ENCODE data around the gene SLC24A3.

Gene SLC24A3

DNA sequence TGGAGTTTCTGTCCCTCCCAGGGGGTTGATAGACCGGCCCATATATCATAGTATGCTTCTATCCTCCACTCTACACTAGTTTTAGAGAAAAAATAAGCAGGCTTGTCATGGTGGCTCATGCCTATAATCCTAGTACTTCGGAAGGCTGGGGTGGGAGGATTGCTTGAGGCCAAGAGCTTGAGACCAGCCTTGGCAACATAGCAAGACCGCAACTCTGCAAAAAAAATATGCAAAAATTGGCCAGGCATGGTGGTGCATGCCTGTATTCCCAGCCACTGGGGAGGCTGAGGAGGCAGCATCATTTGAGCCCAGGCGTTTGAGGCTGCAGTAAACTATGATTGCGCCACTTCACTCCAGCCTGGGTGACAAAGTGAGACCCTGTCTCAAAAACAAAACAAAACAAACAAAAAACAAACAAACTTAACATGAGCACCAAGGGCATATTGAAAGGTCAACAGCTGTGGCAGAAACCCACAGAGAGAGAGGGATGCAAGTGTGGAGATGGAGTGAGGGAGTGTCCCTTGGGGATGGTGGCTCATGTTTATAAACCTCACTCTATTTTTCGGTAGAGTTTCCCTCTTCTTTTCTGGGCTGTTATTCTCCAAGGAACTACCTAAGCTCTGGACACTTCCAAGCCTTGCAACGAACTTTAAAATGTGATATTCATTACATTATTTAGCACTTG, 24.1 kb downstream of the SLC24A3 start:
- DNase-seq (ENCODE audit: low read depth in 2 of 2, low spot score in 1 of 2) = no peak

DNA sequence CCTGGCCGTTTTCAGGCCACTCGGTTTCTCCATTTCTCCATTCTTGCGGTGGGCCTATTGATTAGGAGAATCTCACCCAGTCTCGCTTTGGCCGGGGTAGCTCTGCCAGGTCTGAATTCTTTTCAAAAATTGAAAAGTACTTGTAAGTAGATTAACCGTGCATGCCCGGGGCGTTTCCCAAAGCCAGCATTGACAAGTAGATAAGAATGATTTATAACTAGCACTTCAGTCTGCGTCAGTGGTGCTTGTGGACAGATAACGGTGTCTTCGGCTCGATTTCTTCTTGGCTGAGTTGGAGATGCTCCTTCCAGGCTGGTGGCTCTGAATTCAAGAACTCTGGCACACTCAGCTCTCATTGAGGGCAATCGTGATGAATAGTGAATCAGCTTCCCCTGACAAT, 29.0 kb downstream of the SLC24A3 start:
- no peak for DNase-seq (ENCODE audit: low read depth in 2 of 2, low spot score in 1 of 2)

- no peak for DNase-seq (ENCODE audit: low read depth in 2 of 2, low spot score in 1 of 2)
Measured at GRCh38 chr20:19244291-19244690, 31.8 kb downstream of the SLC24A3 start.

- no peak for DNase-seq (ENCODE audit: low read depth in 2 of 2, low spot score in 1 of 2)
Measured at GRCh38 chr20:19249106-19249879, 36.9 kb downstream of the SLC24A3 start.

GRCh38 chr20:19250346-19250745, 37.9 kb downstream of the SLC24A3 start:
- no peak for DNase-seq (ENCODE audit: low read depth in 2 of 2, low spot score in 1 of 2)

GRCh38 chr20:19251506-19251905, 39.1 kb downstream of the SLC24A3 start:
- DNase-seq (ENCODE audit: low read depth in 2 of 2, low spot score in 1 of 2) = no peak

- no peak for DNase-seq (ENCODE audit: low read depth in 2 of 2, low spot score in 1 of 2)
Measured at GRCh38 chr20:19251958-19252357, 39.5 kb downstream of the SLC24A3 start.

DNA sequence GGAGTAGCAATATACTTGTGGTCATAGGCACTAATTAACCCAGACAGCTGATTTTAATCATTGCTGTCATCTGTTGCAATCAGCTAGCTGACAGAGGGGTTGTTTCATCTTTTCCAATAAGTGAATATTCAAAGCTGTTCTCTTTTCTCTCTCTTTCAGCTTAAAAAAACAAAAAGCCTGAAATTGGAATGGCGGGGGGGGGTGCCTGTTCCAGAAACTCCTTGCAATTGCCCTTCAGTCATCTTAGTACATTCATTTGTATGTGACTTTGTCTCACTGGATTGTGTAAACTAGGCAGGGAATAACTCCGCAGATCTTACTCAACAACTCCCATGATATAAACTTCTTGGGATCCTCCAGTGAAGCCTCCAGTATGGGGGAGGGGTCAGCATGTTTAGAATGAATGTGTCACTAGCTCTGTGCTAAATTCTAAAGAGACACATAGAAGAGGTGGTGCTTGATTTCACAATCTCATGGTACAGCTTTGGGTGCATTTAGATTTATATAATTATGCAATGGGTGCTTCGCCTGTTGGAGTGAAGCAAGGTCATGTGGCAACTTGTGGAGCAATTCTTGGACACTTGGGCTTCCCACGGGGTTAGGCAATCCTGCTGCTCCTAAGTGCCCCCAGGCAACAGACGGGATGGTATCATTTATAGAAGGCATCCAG, 40.1 kb downstream of the SLC24A3 start:
- no peak for DNase-seq (ENCODE audit: low read depth in 2 of 2, low spot score in 1 of 2)

DNA sequence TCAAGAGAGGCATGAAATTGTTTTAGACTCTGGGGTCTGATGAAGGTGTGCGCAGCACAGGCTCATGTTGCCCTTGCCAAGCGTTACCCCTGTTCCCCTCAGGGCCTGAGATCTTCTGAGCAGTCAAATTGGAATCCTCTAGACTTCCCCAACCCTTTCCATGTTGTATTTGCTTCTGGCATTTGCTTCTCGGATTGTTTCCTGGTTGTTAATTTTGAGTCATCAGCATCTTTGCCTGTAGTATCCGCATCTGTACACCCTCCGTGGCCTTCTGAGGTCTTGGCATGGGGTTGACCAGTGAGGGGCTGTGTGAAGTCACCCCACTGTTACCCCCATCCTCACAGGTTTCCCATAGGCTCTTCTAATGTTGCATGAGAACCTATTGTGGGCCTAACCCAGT, 40.9 kb downstream of the SLC24A3 start:
- no peak for DNase-seq (ENCODE audit: low read depth in 2 of 2, low spot score in 1 of 2)

- DNase-seq (ENCODE audit: low read depth in 2 of 2, low spot score in 1 of 2) = no peak
Measured at GRCh38 chr20:19253916-19254820, 41.7 kb downstream of the SLC24A3 start.

DNA sequence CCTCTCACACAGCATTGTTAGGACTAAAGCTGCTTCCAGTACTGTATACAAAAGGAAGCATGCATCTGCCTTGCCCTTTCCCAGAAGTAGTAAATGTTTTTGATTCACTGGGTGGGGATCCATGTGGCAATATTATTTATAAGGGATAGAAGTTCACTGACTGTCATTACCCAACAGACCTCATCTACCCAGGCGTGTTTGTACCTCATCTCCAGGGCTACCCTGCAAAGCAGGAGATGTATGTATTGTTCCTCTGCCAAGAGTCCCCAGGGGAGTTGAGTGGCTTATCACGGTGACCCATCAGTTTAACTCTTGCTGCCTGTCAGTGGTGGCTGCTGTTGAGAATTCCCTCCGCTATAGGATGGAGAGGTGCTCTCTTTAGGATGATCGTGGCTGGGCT, 42.5 kb downstream of the SLC24A3 start:
- no peak for DNase-seq (ENCODE audit: low read depth in 2 of 2, low spot score in 1 of 2)

- DNase-seq (ENCODE audit: low read depth in 2 of 2, low spot score in 1 of 2) = no peak
Measured at GRCh38 chr20:19256085-19256484, 43.6 kb downstream of the SLC24A3 start.

- DNase-seq (ENCODE audit: low read depth in 2 of 2, low spot score in 1 of 2) = no peak
Measured at GRCh38 chr20:19256906-19257595, 44.6 kb downstream of the SLC24A3 start.

DNA sequence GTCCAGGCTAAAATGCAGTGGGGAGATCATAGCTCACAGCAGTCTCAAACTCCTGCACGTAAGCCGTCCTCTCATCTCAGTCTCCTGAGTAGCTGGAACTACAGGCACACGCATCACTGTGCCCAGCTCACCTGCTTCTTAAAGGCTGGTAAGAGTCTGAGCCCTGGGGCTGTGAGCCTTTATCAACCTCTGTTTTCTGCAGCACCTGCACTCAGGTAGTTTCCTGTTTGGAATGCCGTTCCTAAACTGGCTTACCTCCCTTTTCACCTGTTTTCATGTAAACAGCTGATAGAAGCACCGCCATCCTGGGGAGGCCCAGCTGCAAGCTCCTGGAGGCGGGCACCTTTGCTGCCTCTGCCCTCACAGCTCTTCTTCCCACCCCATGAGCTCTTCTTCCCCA, 45.4 kb downstream of the SLC24A3 start:
- no peak for DNase-seq (ENCODE audit: low read depth in 2 of 2, low spot score in 1 of 2)

DNA sequence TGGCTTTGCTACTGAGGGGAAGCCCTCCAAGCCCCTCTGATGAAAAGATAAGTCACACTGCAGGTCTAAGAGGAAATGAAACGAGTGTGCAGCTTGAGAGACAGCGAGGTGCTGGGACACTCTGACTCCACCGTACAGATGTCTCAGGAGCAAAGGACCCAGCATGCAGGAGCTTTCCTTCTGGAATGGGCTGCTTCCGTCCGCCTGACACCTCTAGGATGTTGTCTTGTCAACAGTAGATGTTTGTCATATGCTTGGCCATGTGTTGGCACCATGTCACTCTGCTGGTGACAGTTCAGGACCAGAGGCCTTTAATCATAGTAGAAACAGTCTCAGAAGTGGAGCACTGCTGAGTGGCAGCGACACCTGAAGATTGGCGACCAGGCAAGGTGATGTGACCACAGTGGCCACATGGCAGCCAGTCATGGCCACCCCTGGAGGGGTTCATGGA, 46.7 kb downstream of the SLC24A3 start:
- no peak for DNase-seq (ENCODE audit: low read depth in 2 of 2, low spot score in 1 of 2)

- DNase-seq (ENCODE audit: low read depth in 2 of 2, low spot score in 1 of 2) = no peak
Measured at GRCh38 chr20:19260412-19261090, 48.1 kb downstream of the SLC24A3 start.

DNA sequence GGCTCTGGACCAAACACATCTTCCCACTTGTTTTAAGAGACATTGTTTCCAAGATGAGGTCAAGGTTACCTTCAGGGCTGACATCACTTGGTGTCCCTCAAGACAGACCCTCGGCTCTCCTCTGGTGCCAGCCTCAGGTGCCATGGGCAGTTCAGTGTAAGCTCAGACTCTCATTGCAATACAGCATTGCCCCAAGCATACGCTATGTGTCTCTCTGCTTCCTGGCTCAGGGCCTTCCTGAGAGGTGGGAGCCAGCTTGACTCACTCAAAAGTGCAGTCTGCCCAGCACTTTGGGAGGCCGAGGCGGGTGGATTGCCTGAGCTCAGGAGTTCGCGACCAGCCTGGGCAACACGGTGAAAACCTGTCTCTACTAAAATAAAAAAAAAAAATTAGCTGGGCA, 51.7 kb downstream of the SLC24A3 start:
- no peak for DNase-seq (ENCODE audit: low read depth in 2 of 2, low spot score in 1 of 2)

DNA sequence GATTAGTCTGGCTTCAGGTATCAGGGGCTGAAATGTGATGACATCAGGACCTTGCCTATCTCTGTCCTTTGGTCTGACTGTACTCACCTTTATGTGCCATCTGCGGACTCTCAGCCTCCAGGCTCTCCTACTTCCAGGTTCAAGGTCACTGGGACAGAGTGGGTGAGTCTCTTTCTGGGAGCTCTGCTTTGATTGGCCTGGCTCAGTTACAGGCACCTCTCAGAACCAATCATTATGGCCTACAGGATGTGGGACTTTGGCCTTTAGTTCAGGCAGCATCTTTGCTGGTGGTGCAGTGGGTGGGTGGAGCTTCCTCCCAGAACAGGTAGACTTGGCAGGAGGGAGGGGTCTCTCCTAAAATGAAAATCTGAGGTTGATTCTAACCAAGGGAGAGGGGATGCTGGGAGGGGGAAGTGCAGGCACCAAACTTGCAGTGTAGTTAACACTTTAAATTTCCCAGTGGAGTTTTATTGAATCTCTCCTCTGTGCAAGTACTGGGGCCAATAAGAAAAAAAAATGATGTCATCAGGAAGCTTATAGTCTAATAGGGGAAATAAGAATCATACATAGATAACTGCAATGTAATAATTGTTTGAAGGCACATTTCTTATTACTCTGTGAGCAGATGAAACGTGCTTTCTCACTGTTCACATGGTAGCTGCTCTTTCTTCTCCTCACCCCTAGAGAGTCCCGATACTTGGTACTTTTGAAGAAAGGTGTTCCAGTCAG, 53.4 kb downstream of the SLC24A3 start:
- DNase-seq (ENCODE audit: low read depth in 2 of 2, low spot score in 1 of 2) = no peak

- no peak for DNase-seq (ENCODE audit: low read depth in 2 of 2, low spot score in 1 of 2)
Measured at GRCh38 chr20:19268426-19268825, 56.0 kb downstream of the SLC24A3 start.
